ENCODE results near the gene TRIM65. TPM values are rescaled to one million over a fixed set of nuclear protein-coding genes. Genes with fewer than 3 reads are reported as not detected.

TRIM65 gene
- total RNA-seq, 2 donors from 2014 or later: 27.5 to 28.1 TPM

GRCh38 chr17:75843577-75844529, 52.9 kb downstream of the TRIM65 start, which contains the start of gene UNC13D:
Gene UNC13D (minus strand): TSS chr17:75844404. CDS start chr17:75844337, 67 bp downstream.
- Histone ChIP-seq H3K27me3 (replicated peaks; ENCODE audit: insufficient read depth) (no peaks in the 10 kb centered on the region), H3K27ac (peak within 1 kb of the TSS; percentile 84 to 86), H3K4me3 (peak within 1 kb of the TSS in 1 of 2 donors; percentile 3), H3K9me3 (no peaks in the 10 kb centered on the region), H3K36me3 (peaks cover 16 to 22% of the 10 kb centered on the region in 2 donors), H3K4me1 (replicated peaks) (peaks cover 16% of the 10 kb centered on the region)
- no peak for DNase-seq (ENCODE audit: low spot score)
- TF ChIP-seq POLR2A (IDR thresholded peaks at IDR 0.05) (peak; percentile 11), POLR2AphosphoS5 (IDR thresholded peaks at IDR 0.05) (no peak)
- intact Hi-C loops (cut with DNase I): no loop called here
- WGBS: 69% methylated on average over 33 of the region's 35 CpGs

- Histone ChIP-seq H3K4me3 (peak overlapping the region in 1 of 2 donors; percentile 3), H3K4me1 (replicated peaks) (peaks cover 13% of the 10 kb centered on the region), H3K27me3 (replicated peaks; ENCODE audit: insufficient read depth) (no peaks in the 10 kb centered on the region), H3K9me3 (no peaks in the 10 kb centered on the region), H3K36me3 (peaks cover 16 to 18% of the 10 kb centered on the region in 2 donors), H3K27ac (peak overlapping the region in 1 of 2 donors; percentile 84)
- TF ChIP-seq POLR2AphosphoS5 (IDR thresholded peaks at IDR 0.05) (no peak), CTCF (IDR thresholded peaks at IDR 0.05) (no peak), POLR2A (IDR thresholded peaks at IDR 0.05) (no peak)
- 70% methylated on average over 22 of the region's 22 CpGs for WGBS
- intact Hi-C loops (cut with DNase I): no loop called here
- no peak for DNase-seq (ENCODE audit: low spot score)
These were observed 53.7 kb downstream of the TRIM65 start for GRCh38 chr17:75842963-75843576.

- Histone ChIP-seq H3K27ac (no peak overlapping the region), H3K4me1 (replicated peaks) (peaks cover 13% of the 10 kb centered on the region), H3K27me3 (replicated peaks; ENCODE audit: insufficient read depth) (no peaks in the 10 kb centered on the region), H3K4me3 (no peak overlapping the region), H3K9me3 (no peaks in the 10 kb centered on the region), H3K36me3 (peaks cover 10 to 12% of the 10 kb centered on the region in 2 donors)
- WGBS: 91% methylated on average over 16 of the region's 18 CpGs
- no peak for TF ChIP-seq POLR2A (IDR thresholded peaks at IDR 0.05)
- no peak for TF ChIP-seq CTCF (IDR thresholded peaks at IDR 0.05)
- TF ChIP-seq POLR2AphosphoS5 (IDR thresholded peaks at IDR 0.05): no peak
- no peak for DNase-seq (ENCODE audit: low spot score)
- intact Hi-C loops (cut with DNase I): no loop called here
These were observed 54.3 kb downstream of the TRIM65 start for GRCh38 chr17:75842411-75842810.

- Histone ChIP-seq H3K27me3 (replicated peaks; ENCODE audit: insufficient read depth) (no peaks in the 10 kb centered on the region), H3K27ac (no peak overlapping the region), H3K36me3 (no peaks in the 10 kb centered on the region), H3K9me3 (no peaks in the 10 kb centered on the region), H3K4me1 (replicated peaks) (peaks cover 12% of the 10 kb centered on the region), H3K4me3 (no peak overlapping the region)
- DNase-seq (ENCODE audit: low spot score): no peak
- 71% methylated on average over 7 of the region's 7 CpGs for WGBS
- TF ChIP-seq CTCF (IDR thresholded peaks at IDR 0.05) (no peak), POLR2A (IDR thresholded peaks at IDR 0.05) (no peak), POLR2AphosphoS5 (IDR thresholded peaks at IDR 0.05) (no peak)
- intact Hi-C loops (cut with DNase I): no loop called here
These were observed 56.0 kb downstream of the TRIM65 start for GRCh38 chr17:75840799-75841164.
